ENCODE results near the gene CHCHD6. TPM values are rescaled to one million over a fixed set of nuclear protein-coding genes. Genes with fewer than 3 reads are reported as not detected.

CHCHD6 gene
- total RNA-seq, 4 donors from 2014 or later: 2.0 to 11.5 (median 10.0) TPM

GRCh38 chr3:126976906-126977305 lies 272.9 kb downstream of the CHCHD6 start:
- TF ChIP-seq CTCF (IDR thresholded peaks at IDR 0.05; ENCODE audit: low read depth): no peak

DNA sequence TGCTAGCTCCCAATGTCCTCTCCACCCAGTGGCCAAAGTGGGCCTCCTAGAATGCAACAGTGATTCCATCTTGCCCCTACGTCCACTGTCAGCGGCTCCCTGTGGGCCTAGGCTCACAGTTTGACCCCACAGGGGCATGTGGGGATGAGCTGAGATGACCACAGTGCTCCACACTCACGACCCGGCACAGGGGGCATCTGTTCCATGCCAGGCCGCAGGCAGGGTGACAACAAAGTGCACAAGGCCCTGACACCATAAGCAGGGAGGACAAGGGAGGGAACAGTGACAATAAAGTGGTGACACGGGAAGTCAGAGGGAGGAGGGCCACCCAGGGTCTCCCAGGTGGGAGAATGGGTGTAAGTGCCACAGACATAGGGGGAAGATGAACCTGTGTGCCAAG lies 273.8 kb downstream of the CHCHD6 start:
- TF ChIP-seq CTCF (IDR thresholded peaks at IDR 0.05; ENCODE audit: low read depth): no peak

DNA sequence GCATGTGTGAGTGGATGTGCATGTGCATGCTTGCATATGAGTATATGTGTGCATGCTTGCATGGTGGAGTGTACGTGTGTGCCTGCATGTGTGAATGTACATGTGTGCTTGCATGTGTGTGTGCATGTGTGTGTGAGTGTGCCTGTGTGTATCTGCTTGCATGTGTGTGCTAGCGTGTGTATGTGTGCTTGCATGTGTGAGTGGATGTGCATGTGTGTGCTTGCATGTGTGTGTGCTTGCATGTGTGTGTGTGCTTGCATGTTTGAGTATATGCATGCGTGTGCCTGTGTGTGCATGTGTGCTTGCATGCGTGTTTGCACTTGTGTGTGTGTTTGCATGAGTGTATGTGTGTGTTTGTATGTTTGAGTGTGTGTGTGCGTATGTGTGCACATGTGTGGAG lies 274.3 kb downstream of the CHCHD6 start:
- TF ChIP-seq CTCF (IDR thresholded peaks at IDR 0.05; ENCODE audit: low read depth): no peak

- no peak for TF ChIP-seq CTCF (IDR thresholded peaks at IDR 0.05; ENCODE audit: low read depth)
These were observed 275.1 kb downstream of the CHCHD6 start for GRCh38 chr3:126979046-126979628.

DNA sequence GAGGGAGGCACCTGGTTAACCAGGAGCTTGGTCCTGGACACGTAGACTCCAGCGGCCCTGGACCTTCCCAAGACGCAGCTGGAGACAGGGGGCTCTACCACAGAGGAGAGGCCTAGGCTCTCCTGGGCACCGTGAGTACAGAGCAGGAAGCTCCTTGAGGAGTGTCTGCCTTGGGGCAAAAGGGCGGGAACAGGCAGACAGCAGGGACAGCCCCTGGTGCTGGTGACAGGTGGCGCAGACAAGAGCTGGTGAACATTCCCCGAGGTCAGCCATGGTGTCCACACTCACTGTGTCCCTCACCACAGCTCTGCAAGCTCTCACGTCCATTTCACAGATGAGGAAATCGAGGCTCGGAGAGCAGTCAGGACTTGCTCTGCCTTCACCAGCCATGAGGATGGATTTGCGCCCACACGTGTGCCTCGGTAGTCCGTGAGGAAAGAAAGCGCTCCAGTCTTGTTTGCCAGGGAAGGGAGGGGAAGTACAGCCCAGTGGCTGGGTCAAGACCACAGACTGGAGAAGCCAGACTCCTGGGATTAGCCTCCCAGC lies 276.3 kb downstream of the CHCHD6 start:
- TF ChIP-seq CTCF (IDR thresholded peaks at IDR 0.05; ENCODE audit: low read depth): no peak

DNA sequence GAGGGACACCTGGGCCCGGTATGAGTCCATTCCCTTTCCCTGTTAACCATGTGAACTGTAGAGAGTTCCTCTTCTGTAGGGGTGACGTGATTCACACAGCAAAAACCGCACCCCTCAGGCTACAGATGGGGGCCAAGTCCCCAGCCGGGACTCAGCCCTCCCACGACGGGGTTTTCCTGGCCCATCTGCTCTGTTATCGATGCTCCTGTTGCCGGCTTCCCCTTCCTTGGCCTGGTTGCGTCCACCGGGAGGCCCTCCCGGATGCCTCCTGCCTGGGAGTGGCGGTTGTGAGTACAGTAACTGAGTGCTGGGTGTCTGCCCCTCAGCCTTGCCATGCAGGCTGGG lies 278.1 kb downstream of the CHCHD6 start:
- no peak for TF ChIP-seq CTCF (IDR thresholded peaks at IDR 0.05; ENCODE audit: low read depth)

DNA sequence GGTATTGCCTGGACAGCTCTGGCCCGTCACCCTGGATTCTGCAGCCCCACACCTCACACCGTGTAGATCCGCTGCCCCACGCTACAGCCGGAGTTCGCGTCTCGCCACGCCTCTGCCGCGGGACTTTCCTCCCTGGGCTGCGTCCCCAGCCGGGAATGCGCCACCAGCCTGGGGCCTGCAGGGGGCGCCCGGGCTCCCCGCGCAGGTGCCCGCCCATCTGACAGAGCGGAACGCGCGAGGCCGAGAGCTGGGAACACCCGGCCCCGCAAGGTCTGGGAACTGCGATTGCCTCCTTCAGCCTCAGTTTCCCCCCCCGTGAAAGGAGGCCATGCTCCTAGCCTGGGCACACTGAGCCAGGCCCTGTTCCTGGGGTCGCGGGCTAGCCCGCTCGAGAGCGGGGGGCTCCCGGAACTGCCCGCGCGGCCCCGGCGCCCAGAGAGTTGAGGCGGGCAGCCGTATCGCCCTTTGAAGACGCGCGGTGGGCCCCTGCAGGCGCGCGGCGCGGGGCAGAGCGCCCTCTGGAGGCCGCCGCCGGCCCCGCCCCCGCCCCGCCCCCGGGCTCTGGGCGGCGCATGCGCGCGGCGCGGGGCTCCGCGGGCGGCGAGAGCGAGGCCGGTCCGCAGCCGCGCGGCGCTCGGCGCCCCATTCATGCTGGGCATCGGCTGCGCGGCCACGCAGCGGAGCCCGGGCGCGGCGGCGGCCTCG lies 278.6 kb downstream of the CHCHD6 start, which contains the start of gene PLXNA1:
TSS of gene PLXNA1 (plus strand) at position 645 of the 705 bp plus-strand sequence. CDS start 5,479 bp downstream, outside the sequence.
- no peak for TF ChIP-seq CTCF (IDR thresholded peaks at IDR 0.05; ENCODE audit: low read depth)
